Transverse colon (tissue), 4 donors: Measurements from ENCODE around the gene MAST2. TPM values are rescaled to one million over a fixed set of nuclear protein-coding genes. Genes with fewer than 3 reads are reported as not detected.
"Not testable (repeated sequence)": the region's sequence is repeated elsewhere in the genome, so short reads cannot be mapped to it uniquely, and the experiment has no call there.

Source experiments
- DNase-seq: peaks from one replicate; pipeline ENCODE4 v3.0.0-alpha.2; 2019
- H3K27ac ChIP-seq, 4 donors: fragments of 200-600 bp; sonication (generic); 2 replicates each; pipeline ENCODE4 v1.5.1; 2016 to 2018; ENCODE audit warnings: inconsistent platforms in 4 of 4
- H3K27me3 ChIP-seq: fragments of 200-600 bp; sonication (generic); 2 replicates; pipeline ENCODE4 v1.5.1; 2017; ENCODE audit warnings: inconsistent platforms
- H3K36me3 ChIP-seq, 4 donors: fragments of 200-600 bp; sonication (generic); 2 replicates each; pipeline ENCODE4 v1.5.1; 2017 to 2019; ENCODE audit warnings: inconsistent platforms in 4 of 4
- H3K4me1 ChIP-seq, 4 donors: fragments of 200-600 bp; sonication (generic); 2 replicates each; pipeline ENCODE4 v1.5.1; 2017 to 2020; ENCODE audit warnings: inconsistent platforms in 4 of 4
- H3K4me3 ChIP-seq, 4 donors: fragments of 200-600 bp; sonication (generic); 1 replicate in 1 of 4; 2 replicates in 3 of 4; pipeline versions ENCODE4 v1.5.1 to v1.6.1; 2017 to 2019; ENCODE audit warnings: inconsistent platforms in 4 of 4
- H3K9me3 ChIP-seq, 2 donors: fragments of 200-600 bp; sonication (generic); 2 replicates each; pipeline ENCODE4 v1.5.1; 2017 to 2019; ENCODE audit warnings: inconsistent platforms in 2 of 2
- CTCF ChIP-seq, 5 experiments: fragments of 200-600 bp in 3 of 5; fragments of 450-650 bp in 2 of 5; sonication (generic) in 3 of 5; IDR thresholded peaks; 1 replicate in 2 of 5; 2 replicates in 3 of 5; pipeline ENCODE4 v1.5.1; 2016 to 2017; ENCODE audit warnings: antibody characterized with exemption in 5 of 5, inconsistent platforms in 3 of 5, mild to moderate bottlenecking in 2 of 5, moderate library complexity in 1 of 5
- EP300 ChIP-seq: sonication (generic); formaldehyde crosslinking; IDR thresholded peaks from one replicate; pipeline ENCODE4 v1.6.1; 2017; ENCODE audit warnings: antibody characterized with exemption, low read depth
- POLR2A ChIP-seq: fragments of 450-650 bp; IDR thresholded peaks from one replicate; pipeline ENCODE4 v1.6.1; 2016; ENCODE audit warnings: antibody characterized with exemption, mild to moderate bottlenecking, moderate library complexity
- POLR2AphosphoS5 ChIP-seq, 3 donors: sonication (generic); formaldehyde crosslinking; IDR thresholded peaks; one replicate each; pipeline ENCODE4 v1.6.1; 2016; ENCODE audit warnings: antibody characterized with exemption in 3 of 3
- WGBS, 2 donors: methylation state at CpG; one replicate each; pipeline ENCODE4 v1.1.5; 2018; ENCODE audit warnings: low coverage in 1 of 2; 5-methylcytosine and 5-hydroxymethylcytosine counted together
- in situ Hi-C, 4 donors: fragments of 200-750 bp; cut with MboI; loops; one replicate each; pipeline versions ENCODE4 v1.15.0 to v1.15.1; 2017; ENCODE audit warnings: low sequenced_read_pairs in 3 of 4, low pct_ligation_motif_present in 1 of 4, low pct_unique_long_range_greater_than_20kb in 1 of 4
- intact Hi-C: fragments of 100-400 bp; cut with DNase I; formaldehyde crosslinking; loops from one replicate; pipeline ENCODE4 v1.15.1; 2023; ENCODE audit warnings: low total_unique reads
- total RNA-seq, 4 donors: library from RNA; depleted of rRNA; stranded (reverse); fragments of >200 nt; gene quantifications; one replicate each; pipeline ENCODE4 v1.1.0, GENCODE V29; 2016

The MAST2 gene
- total RNA-seq, 4 donors from 2014 or later = 160 to 313 (median 161) TPM

- in situ Hi-C loops = no loop called here
- no peak for DNase-seq
- no peaks in the 10 kb centered on the region for H3K27me3 ChIP-seq
- 93 to 96% methylated on average over 1 of the region's 1 CpG for WGBS, 2 donors
- no peak overlapping the region for H3K4me3 ChIP-seq
- no peak overlapping the region for H3K27ac ChIP-seq
- TF ChIP-seq CTCF (IDR thresholded peaks at IDR 0.05) (no peak), EP300 (no peak), POLR2AphosphoS5 (IDR thresholded peaks at IDR 0.05) (no peak), POLR2A (no peak)
- H3K36me3 ChIP-seq = peaks cover 0 to 6% (median 0%) of the 10 kb centered on the region in 4 donors
- peaks cover 0 to 14% (median 2%) of the 10 kb centered on the region in 4 donors for H3K4me1 ChIP-seq
- no peaks in the 10 kb centered on the region for H3K9me3 ChIP-seq
- intact Hi-C loops = no loop called here
Measured at GRCh38 chr1:45942411-45942810, 139.0 kb downstream of the MAST2 start.

GRCh38 chr1:45943185-45943584, 139.8 kb downstream of the MAST2 start:
- no peaks in the 10 kb centered on the region for H3K27me3 ChIP-seq
- H3K36me3 ChIP-seq = peaks cover 0 to 6% (median 0%) of the 10 kb centered on the region in 4 donors
- in situ Hi-C loops = no loop called here
- TF ChIP-seq CTCF (IDR thresholded peaks at IDR 0.05) (no peak), POLR2AphosphoS5 (IDR thresholded peaks at IDR 0.05) (no peak), POLR2A (no peak), EP300 (no peak)
- WGBS, 2 donors = 57% methylated on average over 1 of the region's 1 CpG; no CpG with 5 or more reads in 1 of the 2 donors
- DNase-seq = no peak
- H3K4me1 ChIP-seq = peaks cover 0 to 10% (median 0%) of the 10 kb centered on the region in 4 donors
- intact Hi-C loops = no loop called here
- no peaks in the 10 kb centered on the region for H3K9me3 ChIP-seq
- no peak overlapping the region for H3K27ac ChIP-seq
- H3K4me3 ChIP-seq = no peak overlapping the region

- Histone ChIP-seq H3K4me3 (no peak overlapping the region), H3K27ac (no peak overlapping the region), H3K27me3 (no peaks in the 10 kb centered on the region), H3K4me1 (peaks cover 0 to 10% (median 0%) of the 10 kb centered on the region in 4 donors), H3K9me3 (no peaks in the 10 kb centered on the region), H3K36me3 (peaks cover 0 to 6% (median 0%) of the 10 kb centered on the region in 4 donors)
- no peak for DNase-seq
- in situ Hi-C loops (no loop called here), intact Hi-C loops (no loop called here)
- 41 to 53% methylated on average over 2 of the region's 2 CpGs for WGBS, 2 donors
- TF ChIP-seq CTCF (IDR thresholded peaks at IDR 0.05) (no peak), POLR2A (no peak), POLR2AphosphoS5 (IDR thresholded peaks at IDR 0.05) (no peak), EP300 (no peak)
Measured at GRCh38 chr1:45945426-45945825, 142.0 kb downstream of the MAST2 start.

- H3K27ac ChIP-seq, H3K4me3 ChIP-seq, in situ Hi-C loops, H3K27me3 ChIP-seq, H3K36me3 ChIP-seq, H3K9me3 ChIP-seq, DNase-seq, intact Hi-C loops: not testable (repeated sequence)
- peaks cover 13 to 32% (median 17%) of the 10 kb centered on the region in 4 donors for H3K4me1 ChIP-seq
- WGBS, 2 donors = 58 to 71% methylated on average over 2 of the region's 2 CpGs
Measured at GRCh38 chr1:45949462-45949861, 146.1 kb downstream of the MAST2 start.

- DNase-seq = no peak
- Histone ChIP-seq H3K27ac (peak overlapping the region in 1 of 4 donors; percentile 83), H3K4me3 (no peak overlapping the region), H3K36me3 (no peaks in the 10 kb centered on the region), H3K4me1 (peaks cover 18 to 40% (median 26%) of the 10 kb centered on the region in 4 donors), H3K9me3 (no peaks in the 10 kb centered on the region), H3K27me3 (no peaks in the 10 kb centered on the region)
- in situ Hi-C loops (no loop called here), intact Hi-C loops (no loop called here)
- TF ChIP-seq POLR2AphosphoS5 (IDR thresholded peaks at IDR 0.05) (no peak), CTCF (IDR thresholded peaks at IDR 0.05) (no peak), EP300 (no peak), POLR2A (no peak)
- WGBS, 2 donors = 86 to 94% methylated on average over 2 of the region's 2 CpGs
Measured at GRCh38 chr1:45952072-45952471, 148.7 kb downstream of the MAST2 start.
